Activated CD8-positive, alpha-beta T cell treated with anti-CD3 and anti-CD28 coated beads for 36 hours (primary cell): ENCODE results near the gene RIBC2. TPM values are rescaled to one million over a fixed set of nuclear protein-coding genes. Genes with fewer than 3 reads are reported as not detected.

Experiments
- ATAC-seq: fragments of 200-7000 bp; cut with Tn5 transposase; one replicate; pipeline ENCODE4 v1.10.0; 2021; ENCODE audit warnings: mild to moderate bottlenecking, moderate library complexity
- CTCF ChIA-PET: fragments of 350-600 bp; sonication (Branson Sonifier 250); formaldehyde crosslinking; loops from one replicate; lab custom pipeline; 2021; ENCODE audit warnings: antibody characterized with exemption; lab: Charles Lee
- POLR2A ChIA-PET: fragments of 350-600 bp; sonication (Branson Sonifier 250); formaldehyde crosslinking; loops from one replicate; lab custom pipeline; 2021; ENCODE audit warnings: antibody characterized with exemption; lab: Charles Lee
- DNase-seq: peaks from one replicate; pipeline ENCODE4 v3.0.0-alpha.2; 2020
- H3K27ac Mint-ChIP-seq: one replicate; pipeline ENCODE4 v1.8.0; 2021; ENCODE audit warnings: mild to moderate bottlenecking, mixed read lengths
- H3K27me3 Mint-ChIP-seq: one replicate; pipeline ENCODE4 v1.8.0; 2021; ENCODE audit warnings: mixed read lengths
- H3K36me3 Mint-ChIP-seq: one replicate; pipeline ENCODE4 v1.8.0; 2021; ENCODE audit warnings: low read depth, mixed read lengths
- H3K4me1 Mint-ChIP-seq: one replicate; pipeline ENCODE4 v1.8.0; 2021; ENCODE audit warnings: low read depth, mixed read lengths
- H3K4me3 Mint-ChIP-seq: one replicate; pipeline ENCODE4 v1.8.0; 2021; ENCODE audit warnings: mild to moderate bottlenecking, moderate library complexity, mixed read lengths
- H3K9me3 Mint-ChIP-seq: one replicate; pipeline ENCODE4 v1.8.0; 2021; ENCODE audit warnings: mixed read lengths
- intact Hi-C: fragments of 100-400 bp; cut with micrococcal nuclease; formaldehyde crosslinking; loops from one replicate; pipeline ENCODE4 v1.10.0; 2022
- total RNA-seq, 2 experiments: library from RNA; stranded (reverse); gene quantifications; one replicate each; pipeline ENCODE4 v1.2.3, GENCODE V29; 2021
- TF ChIP-seq, protein P1 (sequence below): fragments of 200-600 bp; IDR thresholded peaks from one replicate; pipeline ENCODE4 v1.8.0; 2022; ENCODE audit warnings: antibody characterized with exemption, mild to moderate bottlenecking

Gene RIBC2
- total RNA-seq, 2 experiments from 2014 or later, result 9.5 to 10.4 TPM

DNA sequence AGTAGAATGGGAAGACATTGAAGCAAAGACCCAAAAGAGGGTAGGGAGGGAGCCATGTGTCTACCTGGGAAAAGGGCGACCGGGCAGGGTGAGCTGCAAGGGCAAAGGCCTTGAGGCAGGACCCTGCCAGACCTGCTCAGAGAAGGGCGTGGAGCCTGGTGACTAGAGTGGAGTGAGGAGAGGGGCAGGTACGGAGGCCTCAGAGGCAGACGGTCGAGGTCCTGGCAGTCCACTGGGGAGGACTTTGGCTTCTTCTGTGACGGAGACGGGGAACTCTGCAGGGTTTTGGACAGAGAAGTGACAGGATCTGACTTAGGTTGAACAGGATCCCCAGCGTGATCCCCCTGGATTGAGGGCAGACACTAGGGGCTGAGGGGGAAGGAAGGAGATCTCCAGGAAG lies 12.9 kb downstream of the RIBC2 start:
- ATAC-seq (no peak), DNase-seq (no peak)
- intact Hi-C loops, result no loop called here
- POLR2A ChIA-PET, result interaction anchor here (0.8 kb wide), 1 partner anchor 13 kb away, joined by 3 read pairs; the partner anchor contains the start of genes RIBC2 and SMC1B
- H3K4me1 Mint-ChIP-seq, result no peaks in the 10 kb centered on the region
- H3K36me3 Mint-ChIP-seq, result peaks cover 18% of the 10 kb centered on the region
- CTCF ChIA-PET, result no interaction called here
- no peaks in the 10 kb centered on the region for H3K9me3 Mint-ChIP-seq
- H3K27ac Mint-ChIP-seq, result no peak overlapping the region
- H3K27me3 Mint-ChIP-seq, result no peaks in the 10 kb centered on the region
- no peak overlapping the region for H3K4me3 Mint-ChIP-seq
- TF ChIP-seq, protein P1, sequence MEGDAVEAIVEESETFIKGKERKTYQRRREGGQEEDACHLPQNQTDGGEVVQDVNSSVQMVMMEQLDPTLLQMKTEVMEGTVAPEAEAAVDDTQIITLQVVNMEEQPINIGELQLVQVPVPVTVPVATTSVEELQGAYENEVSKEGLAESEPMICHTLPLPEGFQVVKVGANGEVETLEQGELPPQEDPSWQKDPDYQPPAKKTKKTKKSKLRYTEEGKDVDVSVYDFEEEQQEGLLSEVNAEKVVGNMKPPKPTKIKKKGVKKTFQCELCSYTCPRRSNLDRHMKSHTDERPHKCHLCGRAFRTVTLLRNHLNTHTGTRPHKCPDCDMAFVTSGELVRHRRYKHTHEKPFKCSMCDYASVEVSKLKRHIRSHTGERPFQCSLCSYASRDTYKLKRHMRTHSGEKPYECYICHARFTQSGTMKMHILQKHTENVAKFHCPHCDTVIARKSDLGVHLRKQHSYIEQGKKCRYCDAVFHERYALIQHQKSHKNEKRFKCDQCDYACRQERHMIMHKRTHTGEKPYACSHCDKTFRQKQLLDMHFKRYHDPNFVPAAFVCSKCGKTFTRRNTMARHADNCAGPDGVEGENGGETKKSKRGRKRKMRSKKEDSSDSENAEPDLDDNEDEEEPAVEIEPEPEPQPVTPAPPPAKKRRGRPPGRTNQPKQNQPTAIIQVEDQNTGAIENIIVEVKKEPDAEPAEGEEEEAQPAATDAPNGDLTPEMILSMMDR, result no peak

- H3K9me3 Mint-ChIP-seq, result no peaks in the 10 kb centered on the region
- CTCF ChIA-PET, result no interaction called here
- ATAC-seq, result no peak
- no peaks in the 10 kb centered on the region for H3K27me3 Mint-ChIP-seq
- DNase-seq, result no peak
- H3K4me1 Mint-ChIP-seq, result no peaks in the 10 kb centered on the region
- TF ChIP-seq, protein P1, result no peak
- no peak overlapping the region for H3K27ac Mint-ChIP-seq
- no peak overlapping the region for H3K4me3 Mint-ChIP-seq
- intact Hi-C loops, result no loop called here
- POLR2A ChIA-PET, result no interaction called here
- H3K36me3 Mint-ChIP-seq, result peaks cover 14% of the 10 kb centered on the region
Observed at GRCh38 chr22:45427114-45427513, 13.6 kb downstream of the RIBC2 start.

GRCh38 chr22:45428391-45429385 lies 15.2 kb downstream of the RIBC2 start:
- TF ChIP-seq, protein P1, result no peak
- Mint-ChIP-seq H3K27ac (no peak overlapping the region), H3K4me3 (no peak overlapping the region), H3K36me3 (peaks cover 13% of the 10 kb centered on the region), H3K4me1 (no peaks in the 10 kb centered on the region), H3K9me3 (no peaks in the 10 kb centered on the region), H3K27me3 (no peaks in the 10 kb centered on the region)
- DNase-seq (no peak), ATAC-seq (no peak)
- ChIA-PET POLR2A (interaction anchor here (1.1 kb wide), 1 partner anchor 15 kb away, joined by 3 read pairs; the partner anchor contains the start of genes RIBC2 and SMC1B), CTCF (no interaction called here)
- intact Hi-C loops, result no loop called here

GRCh38 chr22:45429424-45429823 lies 15.9 kb downstream of the RIBC2 start:
- ATAC-seq (no peak), DNase-seq (no peak)
- ChIA-PET POLR2A (no interaction called here), CTCF (interaction anchor here (1.1 kb wide), 1 partner anchor 149 kb away, joined by 3 read pairs; no protein-coding TSS in a partner anchor)
- Mint-ChIP-seq H3K36me3 (peaks cover 13% of the 10 kb centered on the region), H3K4me1 (no peaks in the 10 kb centered on the region), H3K27ac (no peak overlapping the region), H3K4me3 (no peak overlapping the region), H3K9me3 (no peaks in the 10 kb centered on the region), H3K27me3 (no peaks in the 10 kb centered on the region)
- intact Hi-C loops, result no loop called here
- TF ChIP-seq, protein P1, result no peak
